GM19023 (cell line): ENCODE data around the gene LTBP3.

Experiments used
- ATAC-seq: cut with Tn5 transposase; IDR thresholded peaks from one replicate; pipeline ENCODE4 v1.9.1; 2021; ENCODE audit warnings: mild to moderate bottlenecking, moderate library complexity; ENCODE audit not compliant: unreplicated experiment

The LTBP3 gene

GRCh38 chr11:65498727-65498976 is 59.5 kb downstream of the LTBP3 start:
- no peak for ATAC-seq

- no peak for ATAC-seq
Measured at GRCh38 chr11:65498042-65498726, 60.0 kb downstream of the LTBP3 start.

DNA sequence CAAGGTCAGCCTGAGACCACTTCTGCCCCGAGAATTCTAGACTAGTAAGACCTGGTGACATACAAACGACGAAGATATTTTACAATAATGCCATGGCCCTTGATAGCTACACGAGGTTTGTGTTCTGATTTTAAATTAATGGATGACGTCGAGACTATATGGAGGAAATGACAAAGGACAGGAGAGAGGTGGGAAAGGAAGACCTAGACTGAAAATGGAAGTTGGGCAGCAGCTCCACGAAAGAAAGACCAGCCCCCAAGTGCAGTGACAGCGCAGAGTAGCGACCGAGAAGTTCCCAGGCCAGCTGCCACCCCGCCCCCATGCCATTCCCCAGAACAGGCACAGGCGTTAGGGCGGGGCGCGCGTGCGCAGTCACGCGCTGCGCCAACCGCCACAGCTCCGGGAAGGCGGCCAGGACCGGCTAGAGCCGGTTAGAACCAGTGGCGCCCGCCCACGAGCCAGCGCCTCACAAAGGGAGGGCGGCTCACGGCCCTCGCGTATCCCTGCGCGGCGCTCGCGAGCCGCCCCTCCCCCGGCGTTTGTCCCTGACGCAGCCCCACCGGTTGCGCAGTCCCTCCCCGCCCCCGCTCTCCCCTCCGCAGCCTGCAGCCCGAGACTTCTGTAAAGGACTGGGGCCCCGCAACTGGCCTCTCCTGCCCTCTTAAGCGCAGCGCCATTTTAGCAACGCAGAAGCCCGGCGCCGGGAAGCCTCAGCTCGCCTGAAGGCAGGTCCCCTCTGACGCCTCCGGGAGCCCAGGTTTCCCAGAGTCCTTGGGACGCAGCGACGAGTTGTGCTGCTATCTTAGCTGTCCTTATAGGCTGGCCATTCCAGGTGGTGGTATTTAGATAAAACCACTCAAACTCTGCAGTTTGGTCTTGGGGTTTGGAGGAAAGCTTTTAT is 60.8 kb downstream of the LTBP3 start:
- ATAC-seq: peak; percentile 68

DNA sequence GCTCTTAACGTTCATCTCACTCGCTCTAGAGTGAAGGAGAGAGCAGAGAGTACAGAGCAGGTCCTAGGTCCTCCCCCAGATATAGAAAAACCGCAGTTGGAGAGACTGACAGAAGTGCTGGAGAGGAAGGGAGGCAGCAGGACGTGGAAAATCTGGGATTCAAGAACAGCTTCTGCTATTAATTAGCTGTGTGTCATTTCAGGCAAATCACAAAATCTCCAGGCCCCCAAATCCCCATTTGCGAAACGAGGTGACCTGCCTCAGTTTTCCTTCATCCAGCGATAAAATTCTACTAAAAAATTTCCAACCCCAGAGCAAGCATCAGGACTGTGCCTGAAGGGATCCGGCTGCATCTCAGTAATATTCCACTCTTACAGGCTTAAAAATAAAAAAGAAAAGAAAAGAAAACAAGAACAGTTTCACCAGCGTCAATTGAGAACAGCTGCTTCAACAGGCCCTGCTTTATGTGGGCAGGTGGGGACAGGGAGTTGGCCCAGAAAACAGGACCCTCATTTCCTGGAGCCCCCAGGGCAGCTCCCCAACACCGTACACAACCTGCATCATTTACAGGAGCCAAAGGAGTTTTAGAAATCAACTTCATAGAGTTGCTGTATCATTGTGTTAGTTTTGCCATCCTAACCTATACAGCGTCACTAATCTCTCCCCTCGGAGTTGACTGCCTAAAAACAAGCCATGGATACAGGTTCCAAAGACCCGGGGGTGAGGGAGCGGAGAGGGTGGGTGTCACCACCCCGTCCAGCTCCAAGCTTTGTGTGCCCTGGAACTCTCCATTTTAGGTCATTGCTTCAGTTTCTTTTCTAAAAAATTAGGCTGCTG is 61.6 kb downstream of the LTBP3 start:
- ATAC-seq: peak; percentile 2

DNA sequence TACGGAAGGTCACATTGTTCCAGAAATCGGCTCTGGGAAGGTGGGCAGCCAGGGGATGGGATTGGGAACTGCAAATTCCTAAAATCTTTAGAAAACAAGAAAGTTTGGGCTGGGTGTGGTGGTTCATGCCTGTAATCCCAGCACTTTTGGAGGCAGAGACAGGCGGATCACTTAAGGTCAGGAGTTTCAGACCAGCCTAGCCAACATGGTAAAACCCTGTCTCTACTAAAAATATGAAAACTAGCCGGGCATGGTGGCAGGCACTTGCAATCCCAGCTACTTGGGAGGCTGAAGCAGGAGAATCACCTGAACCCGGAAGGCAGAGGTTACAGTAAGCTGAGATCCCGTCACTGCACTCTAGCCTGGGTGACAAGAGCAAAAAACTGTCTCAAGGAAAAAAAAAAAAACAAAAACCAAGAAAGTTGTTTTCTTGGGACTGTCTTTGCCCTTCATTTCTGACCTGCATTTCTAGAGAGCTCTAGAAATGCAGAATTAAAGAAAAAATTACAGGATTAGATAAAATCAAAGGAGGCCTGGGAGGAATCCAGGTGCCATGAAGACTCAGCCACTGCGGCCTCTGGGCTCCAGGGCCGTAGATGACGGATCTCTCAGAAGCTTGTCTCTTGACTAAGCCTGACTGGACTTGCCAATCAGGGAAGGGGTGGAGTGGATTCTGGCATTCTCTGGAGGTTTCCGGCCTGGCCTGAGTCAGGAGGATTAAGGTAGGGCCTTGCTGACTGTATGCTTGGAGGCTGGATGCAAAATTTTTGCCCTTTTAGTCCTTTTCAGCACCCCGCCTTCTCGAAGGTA is 64.6 kb downstream of the LTBP3 start:
- no peak for ATAC-seq

GRCh38 chr11:65492637-65493366 is 65.4 kb downstream of the LTBP3 start:
- ATAC-seq: no peak

DNA sequence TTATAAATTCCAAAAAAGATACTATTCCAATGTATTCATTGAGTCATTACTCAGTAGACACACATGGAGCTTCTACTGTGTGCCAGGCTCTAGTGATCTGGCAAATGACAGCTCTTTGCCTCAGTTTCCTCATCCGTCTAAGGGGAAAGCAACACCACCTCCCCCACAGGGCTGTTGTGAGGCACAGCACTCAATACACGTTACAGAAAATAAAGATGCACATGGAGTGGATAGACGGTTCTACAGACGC is 65.8 kb downstream of the LTBP3 start:
- ATAC-seq: no peak

DNA sequence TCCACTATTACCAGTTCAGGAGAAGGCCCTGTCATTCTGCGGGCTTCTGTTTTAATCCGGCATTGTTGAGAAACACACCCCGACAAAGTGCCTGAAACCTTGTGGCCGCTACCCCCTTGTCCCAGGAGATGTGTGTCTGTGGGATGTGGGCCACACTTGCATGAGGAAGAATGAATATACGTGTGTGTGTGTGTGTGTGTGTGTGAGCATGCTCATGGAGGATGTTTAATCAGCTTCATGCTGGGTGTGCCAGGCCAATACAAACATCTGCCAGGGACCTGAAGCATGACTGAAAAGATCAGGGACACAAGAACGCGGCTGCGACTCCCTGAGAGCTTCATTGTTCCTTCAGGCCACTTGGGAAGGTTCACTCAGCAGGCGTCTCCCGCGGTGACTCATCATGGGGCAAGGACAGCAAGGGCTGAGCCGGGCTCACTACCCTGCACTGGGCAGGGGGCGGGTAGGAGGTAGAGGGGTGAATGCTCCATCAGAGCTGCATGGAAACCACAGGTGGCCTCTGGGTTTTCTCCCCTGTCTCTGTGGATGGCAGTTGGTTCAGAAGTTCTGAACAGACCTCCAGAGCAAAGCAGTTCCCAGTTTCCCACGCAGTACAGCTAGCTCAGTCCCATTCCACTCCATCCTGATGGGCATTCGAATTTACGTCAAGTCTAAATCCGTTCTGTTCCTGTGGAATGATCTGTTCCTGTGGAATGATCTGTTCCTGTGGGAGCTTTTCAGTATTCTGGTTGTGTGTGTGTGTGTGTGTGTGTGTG is 66.4 kb downstream of the LTBP3 start:
- no peak for ATAC-seq

DNA sequence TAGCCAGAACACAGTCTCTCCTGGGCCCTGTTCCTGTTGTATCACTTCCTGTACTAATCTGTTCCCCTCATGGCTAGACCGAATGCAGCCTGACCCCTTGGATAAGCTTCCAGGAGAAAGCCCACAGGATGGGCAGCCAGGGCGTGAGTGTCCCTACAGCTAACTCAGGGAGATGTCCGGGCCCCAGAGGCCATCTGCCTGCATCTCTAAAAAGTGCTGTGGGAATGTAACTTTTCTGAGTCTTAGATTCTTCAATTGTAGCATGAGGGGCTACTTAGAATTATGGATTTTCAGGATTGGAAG is 67.0 kb downstream of the LTBP3 start:
- ATAC-seq: no peak

- ATAC-seq: no peak
Measured at GRCh38 chr11:65489706-65490320, 68.3 kb downstream of the LTBP3 start.

GRCh38 chr11:65489035-65489705 is 69.0 kb downstream of the LTBP3 start:
- no peak for ATAC-seq
